PFSK-1 (cell line): ENCODE results near the gene HDGFL2.

ENCODE experiments used
- POLR2AphosphoS5 ChIP-seq: IDR thresholded peaks from 2 replicates; pipeline ENCODE4 v1.6.1; 2012; ENCODE audit warnings: low read depth, mild to moderate bottlenecking, control low read depth, low read length, moderate library complexity
- REST ChIP-seq, 2 experiments: IDR thresholded peaks; 2 replicates each; pipeline versions ENCODE4 v1.6.1 to v1.8.0; 2011 to 2012; ENCODE audit warnings: low read depth in 2 of 2, low read length in 2 of 2, control low read depth in 1 of 2, inconsistent platforms in 1 of 2, mild to moderate bottlenecking in 1 of 2, moderate library complexity in 1 of 2; ENCODE audit not compliant: insufficient read depth in 1 of 2
- SIN3A ChIP-seq: IDR thresholded peaks from 2 replicates; pipeline ENCODE4 v1.6.1; 2012; ENCODE audit warnings: mild to moderate bottlenecking, low read length, moderate library complexity, borderline replicate concordance; ENCODE audit not compliant: insufficient read depth
- TAF1 ChIP-seq: IDR thresholded peaks from 2 replicates; pipeline ENCODE4 v1.6.1; 2012; ENCODE audit warnings: low read length, control low read depth, borderline replicate concordance; ENCODE audit not compliant: insufficient read depth

DNA sequence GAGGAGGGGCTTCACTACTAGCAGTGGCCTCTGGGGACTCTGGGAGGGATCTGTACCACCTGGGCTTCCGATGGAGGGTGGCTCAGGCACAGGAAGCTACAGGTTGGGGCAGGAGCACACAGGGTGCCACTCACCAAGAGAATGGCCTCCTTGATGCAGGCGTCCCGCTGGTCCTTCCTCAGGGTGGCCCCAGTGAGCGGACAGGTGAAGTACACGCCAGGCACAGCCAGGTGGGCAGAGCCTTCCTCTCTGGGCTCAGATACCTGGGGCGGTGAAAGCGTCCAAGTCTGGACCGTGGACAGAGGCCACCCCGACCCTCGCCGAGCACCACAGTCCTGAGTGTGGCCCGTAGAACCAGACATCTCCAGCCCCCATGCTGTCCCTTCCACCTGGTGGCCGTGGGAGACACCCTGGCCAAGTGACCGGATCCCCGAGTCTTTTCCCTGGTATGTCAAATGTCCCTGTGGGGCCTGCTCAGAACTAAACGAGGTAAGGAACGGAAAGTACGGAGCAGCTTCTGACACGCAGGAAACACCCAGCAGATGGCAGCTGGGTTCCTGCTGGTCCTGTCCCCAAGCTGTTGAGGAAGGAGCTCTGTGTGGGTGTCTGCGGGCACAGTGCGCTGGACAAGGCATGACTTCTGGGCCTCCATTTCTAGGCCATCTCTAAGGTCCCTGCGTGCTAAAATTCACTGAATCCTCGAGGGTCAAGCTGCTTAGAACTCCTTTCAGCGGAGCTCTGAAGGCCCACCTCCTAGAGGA is 19.7 kb upstream of the HDGFL2 start:
- TF ChIP-seq REST (IDR thresholded peaks at IDR 0.05; ENCODE audit: insufficient read depth in 1 of 2, low read depth in 2 of 2, low read length in 2 of 2) (no peak), SIN3A (no peak), POLR2AphosphoS5 (no peak), TAF1 (no peak)
